RPMI8226 (cell line): Measurements from ENCODE around the gene CDH8.

ENCODE experiments used
- DNase-seq: peaks from one replicate; pipeline ENCODE4 v3.0.0-alpha.2; 2015

Gene CDH8

DNA sequence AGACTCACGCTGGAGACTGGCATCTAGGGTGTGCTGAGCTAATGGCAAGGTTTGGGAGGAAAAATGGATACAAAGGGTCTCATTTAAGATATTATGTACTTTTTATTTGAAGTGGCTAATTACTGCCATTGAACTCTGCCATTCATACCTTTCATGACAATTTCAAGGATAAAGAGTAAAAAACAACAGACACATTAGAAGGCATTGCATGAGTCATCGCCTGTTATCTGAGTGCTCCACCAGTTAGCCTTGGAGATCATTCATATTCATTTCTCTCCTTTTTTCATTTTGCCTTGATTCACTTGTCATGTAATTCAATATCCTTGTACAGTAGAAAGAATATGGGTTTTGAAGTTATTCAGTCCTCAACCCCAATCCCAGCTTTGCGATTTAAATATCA, 109.5 kb downstream of the CDH8 start:
- no peak for DNase-seq

DNA sequence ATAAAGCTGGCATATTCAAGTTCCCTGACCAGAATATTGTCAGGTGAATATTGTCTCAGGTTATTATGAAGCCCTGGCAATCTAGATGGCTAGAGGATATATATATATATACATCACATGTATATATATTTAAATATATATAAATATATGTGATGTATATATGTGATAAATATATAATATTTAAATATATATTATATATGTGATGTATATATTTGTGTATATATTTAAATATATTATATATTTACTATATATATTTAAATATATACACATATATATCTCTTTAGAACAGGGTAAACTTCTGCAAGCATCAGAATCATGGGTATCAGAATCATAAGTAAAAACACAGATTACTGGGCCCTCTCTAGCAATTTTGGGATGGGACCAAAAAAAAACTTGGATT, 112.6 kb downstream of the CDH8 start:
- DNase-seq, result no peak

- no peak for DNase-seq
These were observed 114.9 kb downstream of the CDH8 start for GRCh38 chr16:61921373-61921772.

GRCh38 chr16:61917865-61918826, 118.1 kb downstream of the CDH8 start:
- DNase-seq, result peak; percentile 64

DNA sequence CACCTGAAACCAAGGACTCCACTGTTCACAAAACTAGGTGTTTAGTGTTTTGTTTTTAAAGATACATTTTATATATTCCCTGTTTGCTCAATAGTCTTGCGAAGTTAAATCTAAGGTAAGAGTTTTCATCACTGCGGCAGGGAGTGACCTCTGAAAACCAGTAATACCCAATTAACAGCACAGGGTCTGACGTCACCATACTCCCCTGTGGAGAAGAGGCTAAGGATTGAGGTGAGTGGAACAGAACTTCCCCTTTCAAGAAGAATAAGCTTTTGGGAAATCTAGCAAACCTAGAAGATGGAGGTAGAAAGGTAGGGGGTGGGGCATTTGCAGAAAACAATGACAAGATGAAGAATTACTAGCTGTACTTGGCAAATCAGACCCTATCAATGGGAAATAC, 120.7 kb downstream of the CDH8 start:
- DNase-seq, result no peak

GRCh38 chr16:61909074-61909473, 127.2 kb downstream of the CDH8 start:
- no peak for DNase-seq

DNA sequence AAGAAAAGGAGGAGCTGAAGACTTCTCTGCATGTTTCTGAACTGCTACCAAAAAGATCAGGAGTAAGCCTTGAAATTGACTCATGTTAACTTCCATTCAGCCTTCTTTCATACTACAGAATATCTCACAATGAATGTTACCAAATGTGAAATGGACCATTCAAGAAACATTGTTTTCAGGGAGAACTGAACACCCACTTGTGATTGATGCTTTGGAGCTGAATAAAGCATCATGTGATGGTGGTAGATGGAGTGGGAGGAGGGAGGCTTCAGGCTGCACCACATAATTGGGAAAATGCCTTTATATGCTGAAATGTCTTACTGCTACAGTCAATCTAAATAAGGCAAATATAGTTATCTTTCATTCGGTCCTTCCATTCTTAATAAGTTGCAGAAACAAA, 127.8 kb downstream of the CDH8 start:
- no peak for DNase-seq

GRCh38 chr16:61901689-61902088, 134.5 kb downstream of the CDH8 start:
- no peak for DNase-seq

DNA sequence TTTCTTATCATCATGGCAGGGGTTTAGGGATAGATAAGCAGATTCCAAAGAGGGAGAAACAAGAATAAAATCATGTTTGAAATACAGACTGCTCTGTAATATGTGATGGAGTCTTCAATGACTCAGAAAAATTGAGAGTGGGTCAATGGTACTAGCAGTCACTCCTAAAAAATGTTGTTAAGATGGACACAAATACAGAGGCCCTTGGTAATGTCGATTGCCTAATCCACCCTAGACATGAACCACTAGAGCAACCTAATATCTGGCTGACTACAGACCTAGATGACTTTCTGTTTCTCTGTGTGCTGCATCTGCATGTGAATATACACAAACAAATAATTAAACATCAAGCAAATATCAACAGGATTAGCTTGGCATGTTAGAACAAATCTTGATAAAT, 135.8 kb downstream of the CDH8 start:
- DNase-seq, result no peak

DNA sequence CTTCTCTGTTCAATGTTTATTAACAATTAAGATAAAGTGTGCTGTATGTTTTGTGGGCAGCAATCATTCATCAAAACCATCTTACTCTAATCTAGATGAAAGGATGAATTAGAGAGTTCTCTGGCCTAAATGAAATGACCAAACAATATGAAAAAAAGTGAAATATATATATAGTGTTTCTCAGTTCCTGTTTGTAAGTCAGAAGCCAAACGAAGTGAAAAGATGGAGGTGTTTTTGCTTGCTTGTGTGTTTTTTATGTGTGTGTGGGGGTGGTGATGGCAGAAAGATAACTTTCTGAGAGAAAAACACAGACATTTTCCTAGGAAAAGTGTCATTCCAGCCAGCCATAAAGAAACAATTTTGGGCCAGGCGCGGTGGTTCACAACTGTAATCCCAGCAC, 138.6 kb downstream of the CDH8 start:
- DNase-seq, result peak; percentile 54

GRCh38 chr16:61892531-61892930, 143.7 kb downstream of the CDH8 start:
- DNase-seq, result no peak

- peak; percentile 37 for DNase-seq
These were observed 144.8 kb downstream of the CDH8 start for GRCh38 chr16:61891460-61891859.

- DNase-seq, result no peak
These were observed 145.9 kb downstream of the CDH8 start for GRCh38 chr16:61890386-61890785.

DNA sequence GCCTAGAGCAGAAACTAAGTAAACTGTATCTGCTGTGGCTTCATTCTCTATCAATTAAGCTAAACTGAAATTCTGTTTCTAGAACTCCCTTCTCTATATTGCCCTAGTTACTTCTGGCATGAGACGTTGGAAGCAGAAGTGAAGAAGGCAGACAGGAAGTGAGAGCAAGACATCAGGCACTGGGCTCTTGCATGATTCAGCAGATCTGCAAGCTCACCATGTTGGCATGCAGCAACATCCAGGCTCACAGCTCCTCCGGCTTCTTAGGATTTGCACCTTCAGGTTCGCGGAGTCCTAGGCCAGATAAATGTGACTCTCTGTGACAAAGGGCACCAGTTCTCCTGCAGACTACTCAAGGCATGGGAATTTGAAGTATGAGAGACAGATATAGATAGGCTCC, 148.3 kb downstream of the CDH8 start:
- peak; percentile 92 for DNase-seq

DNA sequence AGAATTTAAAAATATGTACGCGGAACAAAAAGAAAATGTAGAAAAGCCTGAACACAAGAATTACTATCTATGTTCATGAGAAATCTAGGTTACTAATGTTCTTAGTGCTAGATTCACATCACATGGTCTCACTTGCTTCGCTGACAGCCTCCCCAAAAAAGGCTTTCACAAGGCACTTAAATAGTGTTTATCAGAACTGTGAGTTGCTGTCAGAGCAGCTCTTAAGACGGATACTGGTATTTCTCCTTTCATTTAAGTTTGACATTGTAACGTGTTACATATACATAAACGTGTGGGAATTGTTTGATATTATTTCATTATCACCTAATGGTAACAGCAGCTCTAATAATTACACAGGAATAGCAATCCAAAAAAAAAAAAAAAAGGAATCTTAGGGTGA, 150.9 kb downstream of the CDH8 start:
- no peak for DNase-seq

DNA sequence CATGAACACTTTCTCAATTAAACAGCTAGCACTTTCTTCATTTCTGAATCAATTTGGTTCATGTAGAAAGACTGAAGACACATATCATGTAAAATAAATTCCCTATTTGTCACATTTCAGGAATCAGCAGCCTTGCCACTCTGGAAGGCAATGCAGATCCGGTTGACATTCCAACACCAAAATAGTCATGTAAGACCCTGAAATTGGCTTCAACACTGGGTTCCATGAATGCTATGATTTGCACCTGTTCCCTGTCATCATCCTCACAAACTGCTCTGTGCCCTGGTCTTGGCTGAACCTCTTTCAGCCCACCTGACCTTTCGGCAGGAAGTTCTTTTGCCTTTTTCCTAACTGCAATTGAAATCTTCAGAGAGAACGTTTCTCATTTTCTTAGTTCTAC, 156.9 kb downstream of the CDH8 start:
- no peak for DNase-seq

- DNase-seq, result no peak
These were observed 158.8 kb downstream of the CDH8 start for GRCh38 chr16:61877436-61877835.

DNA sequence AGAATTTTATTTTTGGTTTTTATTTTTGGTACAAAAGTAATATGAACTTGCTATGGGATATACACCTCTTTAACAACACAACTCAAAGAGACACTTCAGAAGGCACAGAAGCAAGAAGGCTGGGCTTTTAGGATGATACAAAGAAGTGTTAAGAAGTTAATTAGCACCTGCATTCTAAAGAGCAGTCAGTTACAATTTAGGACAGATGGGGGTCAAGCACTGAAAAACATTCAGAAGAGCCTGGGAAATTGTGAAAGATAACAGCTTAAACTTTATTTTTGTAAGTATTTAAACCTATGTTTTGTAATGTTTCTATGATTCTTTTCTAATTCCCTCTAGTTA, 163.5 kb downstream of the CDH8 start:
- DNase-seq, result no peak

DNA sequence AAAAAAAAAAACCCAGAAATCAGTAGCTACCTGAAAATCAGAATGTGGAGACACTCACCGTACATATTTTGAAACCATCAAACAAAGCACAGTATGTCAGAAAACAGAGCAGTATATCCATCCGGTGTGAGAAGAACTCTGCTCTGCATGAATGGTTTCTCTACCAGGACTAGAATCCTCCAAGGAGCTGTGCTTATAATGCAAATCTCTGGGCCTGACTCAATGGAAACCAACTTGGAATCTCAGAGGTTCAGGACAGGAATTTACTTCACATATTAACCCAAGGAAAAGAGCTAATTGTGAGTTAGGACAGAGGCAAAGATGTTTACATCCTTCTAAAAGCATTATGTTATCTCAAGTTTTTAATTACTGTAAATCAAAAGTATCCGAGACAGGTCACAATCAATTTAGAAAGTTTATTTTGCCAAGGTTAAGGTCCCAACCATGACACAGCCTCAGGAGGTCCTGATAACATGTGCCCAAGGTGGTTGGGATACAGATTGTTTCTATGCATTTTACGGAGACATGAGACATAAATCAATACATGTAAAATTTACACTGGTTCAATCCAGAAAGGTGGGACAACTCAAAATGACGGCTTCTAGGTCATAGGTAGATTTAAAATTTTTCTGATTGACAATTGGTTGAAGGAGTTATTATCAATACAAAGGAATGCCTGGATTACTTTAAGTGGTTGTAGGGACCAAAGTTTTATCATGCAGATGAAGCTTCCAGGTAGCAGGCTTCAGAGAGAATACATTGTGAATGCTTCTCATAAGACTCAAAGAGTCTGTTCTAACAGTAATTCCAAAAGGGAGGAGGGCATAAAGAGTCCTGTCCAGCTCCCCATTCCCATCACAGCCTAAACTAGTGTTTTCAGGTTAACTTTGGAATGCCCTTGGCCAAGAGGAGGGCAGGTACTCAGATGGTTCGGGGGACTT, 164.1 kb downstream of the CDH8 start:
- no peak for DNase-seq

GRCh38 chr16:61862221-61863155, 173.8 kb downstream of the CDH8 start:
- DNase-seq, result no peak

DNA sequence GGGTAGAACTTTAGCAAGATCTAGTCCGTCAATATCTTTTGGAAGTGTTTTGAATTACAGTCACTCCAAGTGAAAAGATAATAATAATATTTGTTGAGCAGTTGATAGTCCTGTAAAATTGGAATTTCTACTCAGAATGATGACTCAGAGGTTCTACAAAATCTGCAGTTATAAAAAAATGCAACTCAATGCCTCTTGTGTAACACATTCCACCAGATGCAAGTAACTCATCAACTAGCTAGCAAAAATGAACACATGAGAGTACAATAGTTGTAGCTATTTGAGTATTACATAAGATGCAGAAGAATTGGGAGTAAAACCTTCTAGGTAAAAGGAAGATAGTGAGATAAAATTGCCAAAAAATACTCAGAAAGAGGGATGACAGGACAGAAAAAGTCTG, 177.2 kb downstream of the CDH8 start:
- DNase-seq, result no peak

DNA sequence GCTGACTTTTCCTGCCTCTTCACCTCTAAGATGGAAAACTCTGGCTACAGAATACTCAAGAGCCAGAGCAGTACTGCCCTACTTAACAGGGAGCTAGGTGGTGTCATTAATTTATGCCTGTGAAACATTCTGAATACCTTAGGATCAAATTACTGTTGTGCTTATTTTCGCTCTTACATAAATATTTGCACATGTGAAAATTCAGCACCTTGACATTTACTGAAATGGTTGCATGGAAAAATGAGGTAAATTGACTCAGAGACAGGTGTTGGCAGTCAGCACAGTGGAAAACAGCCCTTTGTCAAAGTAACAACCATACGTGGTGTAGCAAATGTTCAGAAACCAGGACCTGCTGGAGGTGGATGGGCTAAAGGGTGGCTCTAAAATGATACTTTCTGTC, 193.6 kb downstream of the CDH8 start:
- no peak for DNase-seq
